ENCODE results near the gene TSSK3. TPM values are rescaled to one million over a fixed set of nuclear protein-coding genes. Genes with fewer than 3 reads are reported as not detected.

The TSSK3 gene
- total RNA-seq, 1 donor from 2014 or later, result 1.0 TPM

DNA sequence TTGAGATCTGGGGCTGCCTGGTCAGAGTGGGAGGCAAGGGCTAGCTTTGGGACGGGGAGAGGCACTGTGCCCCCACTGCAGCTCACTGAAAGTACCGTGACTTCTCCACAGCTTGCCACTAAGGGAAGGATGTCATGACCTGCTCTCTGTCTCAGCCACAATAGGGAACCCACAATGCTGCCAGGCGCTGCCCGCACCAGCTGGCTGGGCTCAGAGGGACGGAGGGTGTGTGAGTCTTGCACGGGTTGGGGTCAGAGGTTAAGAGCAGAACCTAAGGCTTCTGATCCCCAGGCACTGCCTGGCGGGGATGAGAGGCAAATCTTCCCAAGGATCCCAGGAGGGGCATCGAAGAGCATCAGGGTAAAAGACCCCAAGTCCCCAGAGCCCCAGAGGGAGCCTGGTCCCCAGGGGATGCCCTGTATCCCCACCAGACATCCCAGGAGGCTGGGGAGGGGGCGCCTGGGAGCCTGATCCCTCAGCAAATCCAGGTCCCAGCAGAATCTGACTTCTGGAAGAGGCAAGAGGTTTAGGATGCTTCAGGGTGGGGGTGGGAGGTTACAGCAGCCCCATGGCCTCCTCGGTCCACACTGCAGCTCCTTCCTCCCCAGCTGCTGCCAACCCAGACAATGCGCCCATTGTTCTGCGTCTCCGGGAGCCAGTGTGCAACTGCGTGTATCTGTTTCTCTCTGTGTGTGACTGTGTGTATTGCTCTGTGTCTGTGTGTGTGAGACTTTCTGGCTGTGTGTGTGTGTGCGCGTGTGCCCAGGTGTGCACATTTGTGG lies 24.3 kb upstream of the TSSK3 start:
- Histone ChIP-seq H3K9me3 (ENCODE audit: control insufficient read depth in 3 of 3, low read length in 3 of 3) (no peaks in the 10 kb centered on the region), H3K4me1 (ENCODE audit: control insufficient read depth in 3 of 3, insufficient read depth in 3 of 3, low read length in 3 of 3) (peaks cover 13 to 34% (median 22%) of the 10 kb centered on the region in 3 donors), H3K4me3 (ENCODE audit: low read length in 3 of 3) (no peak overlapping the region), H3K36me3 (ENCODE audit: control insufficient read depth in 3 of 3, insufficient read depth in 3 of 3, low read length in 3 of 3) (no peaks in the 10 kb centered on the region), H3K9ac (ENCODE audit: low read depth in 1 of 3, low read length in 3 of 3) (no peak overlapping the region), H3K27ac (ENCODE audit: low read depth, low read length) (no peak overlapping the region), H3K27me3 (ENCODE audit: control insufficient read depth in 3 of 3, insufficient read depth in 3 of 3, low read length in 3 of 3) (peaks cover 0 to 4% (median 0%) of the 10 kb centered on the region in 3 donors)

DNA sequence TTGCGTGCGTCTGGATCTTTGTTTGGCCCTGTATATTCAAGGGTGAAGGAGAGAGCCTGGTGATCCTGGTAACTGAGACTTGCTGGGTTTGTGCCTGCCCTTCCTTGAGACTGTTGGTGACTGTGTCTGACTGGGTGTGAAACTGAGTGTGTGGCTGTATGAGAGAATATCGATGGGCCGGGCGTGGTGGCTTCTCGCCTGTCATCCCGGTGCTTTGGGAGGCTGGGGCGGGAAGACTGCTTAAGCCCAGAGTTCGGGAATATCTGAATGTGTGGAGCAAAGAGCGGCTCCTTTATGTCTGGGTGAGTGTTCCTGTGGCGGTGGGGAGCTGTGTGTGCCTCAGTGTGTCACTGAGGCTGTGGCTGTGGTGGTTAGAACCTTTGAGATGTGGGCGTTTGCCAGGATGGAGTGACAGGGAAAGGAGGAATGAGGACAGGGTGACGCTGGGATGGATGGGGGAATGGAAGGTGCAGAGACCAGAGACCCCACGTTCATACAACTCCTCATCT lies 23.6 kb upstream of the TSSK3 start:
- Histone ChIP-seq H3K4me1 (ENCODE audit: control insufficient read depth in 3 of 3, insufficient read depth in 3 of 3, low read length in 3 of 3) (peaks cover 13 to 34% (median 22%) of the 10 kb centered on the region in 3 donors), H3K27me3 (ENCODE audit: control insufficient read depth in 3 of 3, insufficient read depth in 3 of 3, low read length in 3 of 3) (peaks cover 0 to 4% (median 0%) of the 10 kb centered on the region in 3 donors), H3K9me3 (ENCODE audit: control insufficient read depth in 3 of 3, low read length in 3 of 3) (no peaks in the 10 kb centered on the region), H3K36me3 (ENCODE audit: control insufficient read depth in 3 of 3, insufficient read depth in 3 of 3, low read length in 3 of 3) (no peaks in the 10 kb centered on the region), H3K4me3 (ENCODE audit: low read length in 3 of 3) (no peak overlapping the region), H3K9ac (ENCODE audit: low read depth in 1 of 3, low read length in 3 of 3) (no peak overlapping the region), H3K27ac (ENCODE audit: low read depth, low read length) (no peak overlapping the region)

DNA sequence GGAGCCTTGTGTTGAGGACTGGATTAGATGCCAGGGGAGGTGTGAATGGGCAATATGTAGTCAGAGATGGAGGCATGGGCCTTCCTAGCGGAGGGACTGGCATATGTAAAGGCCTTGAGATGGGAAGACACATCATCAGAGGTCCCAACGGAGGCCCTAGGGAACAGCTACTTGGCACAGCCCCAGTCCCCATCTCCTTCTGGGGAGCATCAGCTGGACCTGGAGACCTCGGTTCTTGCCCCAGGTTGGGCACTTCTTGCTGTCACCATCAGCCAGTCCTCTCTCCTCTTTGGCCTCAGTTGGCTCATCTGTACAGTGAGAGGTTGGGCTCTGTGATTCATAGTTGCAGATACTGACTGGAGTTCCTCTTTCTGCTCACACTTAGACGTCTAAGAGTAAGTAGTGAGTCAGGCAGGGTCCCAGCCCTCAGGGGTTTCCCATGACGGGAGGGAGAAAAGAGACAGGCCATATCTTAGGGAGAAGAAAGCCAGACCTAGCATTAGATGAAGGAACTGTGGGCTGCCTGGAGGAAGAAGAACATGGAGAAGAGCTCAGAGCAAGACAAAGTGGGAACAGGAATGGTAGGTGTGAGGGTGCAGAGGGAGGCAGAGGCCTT lies 22.9 kb upstream of the TSSK3 start:
- Histone ChIP-seq H3K27me3 (ENCODE audit: control insufficient read depth in 3 of 3, insufficient read depth in 3 of 3, low read length in 3 of 3) (peaks cover 0 to 2% (median 0%) of the 10 kb centered on the region in 3 donors), H3K9ac (ENCODE audit: low read depth in 1 of 3, low read length in 3 of 3) (no peak overlapping the region), H3K4me3 (ENCODE audit: low read length in 3 of 3) (no peak overlapping the region), H3K4me1 (ENCODE audit: control insufficient read depth in 3 of 3, insufficient read depth in 3 of 3, low read length in 3 of 3) (peaks cover 13 to 31% (median 20%) of the 10 kb centered on the region in 3 donors), H3K9me3 (ENCODE audit: control insufficient read depth in 3 of 3, low read length in 3 of 3) (no peaks in the 10 kb centered on the region), H3K36me3 (ENCODE audit: control insufficient read depth in 3 of 3, insufficient read depth in 3 of 3, low read length in 3 of 3) (no peaks in the 10 kb centered on the region), H3K27ac (ENCODE audit: low read depth, low read length) (no peak overlapping the region)

DNA sequence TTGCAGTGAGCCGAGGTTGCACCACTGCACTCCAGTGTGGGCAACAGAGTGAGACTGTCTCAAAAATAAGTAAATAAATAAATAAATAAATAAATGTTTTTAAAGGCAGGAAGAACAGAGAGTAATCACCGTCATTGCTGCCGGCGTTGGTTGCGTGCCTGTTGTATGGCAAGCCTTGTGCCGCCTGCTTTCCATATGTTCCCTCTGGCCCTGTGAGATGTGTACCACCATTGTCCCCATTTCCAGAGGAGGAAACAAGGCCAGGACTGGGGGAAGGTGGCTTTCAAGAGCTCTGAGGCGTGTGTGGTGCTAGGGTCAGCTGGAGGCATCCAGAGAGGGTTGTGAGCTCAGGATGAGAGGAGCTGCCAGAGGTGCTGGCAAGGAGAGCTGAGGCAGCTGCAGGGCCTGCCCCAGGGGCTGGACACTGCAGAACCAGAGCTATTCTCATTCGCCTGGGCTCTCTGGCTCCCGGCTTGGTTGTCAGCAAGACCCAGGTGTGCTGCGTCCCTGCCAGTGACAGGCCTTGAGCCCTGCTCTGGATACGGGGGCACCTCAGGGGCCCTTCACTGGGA lies 21.1 kb upstream of the TSSK3 start:
- Histone ChIP-seq H3K4me3 (ENCODE audit: low read length in 3 of 3) (no peak overlapping the region), H3K9me3 (ENCODE audit: control insufficient read depth in 3 of 3, low read length in 3 of 3) (no peaks in the 10 kb centered on the region), H3K36me3 (ENCODE audit: control insufficient read depth in 3 of 3, insufficient read depth in 3 of 3, low read length in 3 of 3) (no peaks in the 10 kb centered on the region), H3K27ac (ENCODE audit: low read depth, low read length) (no peak overlapping the region), H3K9ac (ENCODE audit: low read depth in 1 of 3, low read length in 3 of 3) (peak overlapping the region in 1 of 3 donors; percentile 20), H3K27me3 (ENCODE audit: control insufficient read depth in 3 of 3, insufficient read depth in 3 of 3, low read length in 3 of 3) (no peaks in the 10 kb centered on the region), H3K4me1 (ENCODE audit: control insufficient read depth in 3 of 3, insufficient read depth in 3 of 3, low read length in 3 of 3) (peaks cover 5 to 25% (median 15%) of the 10 kb centered on the region in 3 donors)

DNA sequence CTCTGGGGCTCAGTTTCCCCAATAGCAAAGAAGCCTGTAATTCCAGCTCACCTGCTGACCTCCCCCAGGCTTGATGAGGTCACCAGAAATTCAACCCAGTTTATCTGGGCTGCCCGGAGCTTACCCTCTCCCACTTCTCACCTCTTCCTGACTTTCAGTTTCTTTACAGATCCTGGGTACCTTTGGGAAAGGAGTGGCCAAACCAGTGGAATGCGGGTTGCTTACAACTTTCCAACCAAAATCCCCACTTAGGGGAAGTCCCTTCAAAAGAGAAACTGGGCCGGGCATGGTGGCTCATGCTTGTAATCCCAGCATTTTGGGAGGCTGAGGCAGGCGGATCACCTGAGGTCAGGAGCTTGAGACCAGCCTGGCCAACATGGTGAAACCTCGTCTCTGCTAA lies 20.4 kb upstream of the TSSK3 start:
- Histone ChIP-seq H3K4me1 (ENCODE audit: control insufficient read depth in 3 of 3, insufficient read depth in 3 of 3, low read length in 3 of 3) (peaks cover 5 to 20% (median 10%) of the 10 kb centered on the region in 3 donors), H3K27ac (ENCODE audit: low read depth, low read length) (no peak overlapping the region), H3K9ac (ENCODE audit: low read depth in 1 of 3, low read length in 3 of 3) (no peak overlapping the region), H3K9me3 (ENCODE audit: control insufficient read depth in 3 of 3, low read length in 3 of 3) (no peaks in the 10 kb centered on the region), H3K4me3 (ENCODE audit: low read length in 3 of 3) (no peak overlapping the region), H3K27me3 (ENCODE audit: control insufficient read depth in 3 of 3, insufficient read depth in 3 of 3, low read length in 3 of 3) (no peaks in the 10 kb centered on the region), H3K36me3 (ENCODE audit: control insufficient read depth in 3 of 3, insufficient read depth in 3 of 3, low read length in 3 of 3) (no peaks in the 10 kb centered on the region)

DNA sequence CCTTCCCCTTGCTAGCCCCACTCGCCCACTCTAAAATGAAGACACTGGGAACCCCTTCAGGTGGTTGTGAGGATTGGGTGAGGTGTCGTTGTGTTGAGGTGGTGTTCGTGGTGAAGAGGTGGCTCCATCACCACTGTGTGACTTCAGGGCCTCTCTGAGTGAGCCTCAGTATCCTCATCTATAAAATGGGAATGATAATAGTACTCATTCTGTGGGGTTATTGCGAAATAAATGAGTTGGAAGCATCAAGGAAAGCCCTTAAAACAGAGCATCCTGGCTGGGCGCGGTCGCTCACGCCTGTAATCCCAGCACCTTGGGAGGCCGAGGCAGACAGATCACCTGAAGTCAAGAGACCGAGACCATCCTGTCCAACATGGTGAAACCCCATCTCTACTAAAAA lies 19.6 kb upstream of the TSSK3 start:
- no peaks in the 10 kb centered on the region for H3K9me3 ChIP-seq (ENCODE audit: control insufficient read depth in 3 of 3, low read length in 3 of 3)
- no peak overlapping the region for H3K9ac ChIP-seq (ENCODE audit: low read depth in 1 of 3, low read length in 3 of 3)
- H3K4me1 ChIP-seq (ENCODE audit: control insufficient read depth in 3 of 3, insufficient read depth in 3 of 3, low read length in 3 of 3), result peaks cover 3 to 15% (median 6%) of the 10 kb centered on the region in 3 donors
- no peak overlapping the region for H3K27ac ChIP-seq (ENCODE audit: low read depth, low read length)
- H3K36me3 ChIP-seq (ENCODE audit: control insufficient read depth in 3 of 3, insufficient read depth in 3 of 3, low read length in 3 of 3), result no peaks in the 10 kb centered on the region
- H3K4me3 ChIP-seq (ENCODE audit: low read length in 3 of 3), result no peak overlapping the region
- H3K27me3 ChIP-seq (ENCODE audit: control insufficient read depth in 3 of 3, insufficient read depth in 3 of 3, low read length in 3 of 3), result no peaks in the 10 kb centered on the region

DNA sequence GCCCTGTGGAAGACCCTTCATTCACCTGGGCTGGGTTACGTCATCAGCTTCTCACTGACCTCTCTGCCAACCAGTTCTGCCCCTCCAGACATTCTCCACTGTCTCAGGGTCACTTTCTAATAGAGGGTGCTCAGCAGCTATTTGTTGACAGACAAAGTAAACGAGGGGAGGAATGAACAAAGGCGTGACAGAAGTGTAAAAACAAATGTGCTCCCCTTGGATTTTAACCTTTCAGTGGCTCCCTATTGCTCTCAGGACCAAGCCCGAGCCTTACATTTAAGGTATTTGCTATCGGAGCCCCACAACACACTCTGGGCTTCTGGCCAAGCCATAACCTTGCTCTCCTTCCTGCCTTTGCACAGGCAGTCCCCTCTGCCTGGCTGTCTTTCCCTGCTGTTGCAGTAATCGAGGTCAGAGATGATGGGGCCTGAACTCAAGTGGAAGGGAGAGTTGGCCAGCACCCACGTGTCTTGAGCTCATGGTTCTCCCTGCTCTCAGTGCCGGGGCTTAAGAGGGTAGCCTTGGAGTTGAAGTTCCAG lies 17.0 kb upstream of the TSSK3 start:
- Histone ChIP-seq H3K27me3 (ENCODE audit: control insufficient read depth in 3 of 3, insufficient read depth in 3 of 3, low read length in 3 of 3) (no peaks in the 10 kb centered on the region), H3K9ac (ENCODE audit: low read depth in 1 of 3, low read length in 3 of 3) (no peak overlapping the region), H3K9me3 (ENCODE audit: control insufficient read depth in 3 of 3, low read length in 3 of 3) (no peaks in the 10 kb centered on the region), H3K36me3 (ENCODE audit: control insufficient read depth in 3 of 3, insufficient read depth in 3 of 3, low read length in 3 of 3) (no peaks in the 10 kb centered on the region), H3K4me1 (ENCODE audit: control insufficient read depth in 3 of 3, insufficient read depth in 3 of 3, low read length in 3 of 3) (peaks cover 6 to 18% (median 16%) of the 10 kb centered on the region in 3 donors), H3K4me3 (ENCODE audit: low read length in 3 of 3) (no peak overlapping the region), H3K27ac (ENCODE audit: low read depth, low read length) (no peak overlapping the region)

DNA sequence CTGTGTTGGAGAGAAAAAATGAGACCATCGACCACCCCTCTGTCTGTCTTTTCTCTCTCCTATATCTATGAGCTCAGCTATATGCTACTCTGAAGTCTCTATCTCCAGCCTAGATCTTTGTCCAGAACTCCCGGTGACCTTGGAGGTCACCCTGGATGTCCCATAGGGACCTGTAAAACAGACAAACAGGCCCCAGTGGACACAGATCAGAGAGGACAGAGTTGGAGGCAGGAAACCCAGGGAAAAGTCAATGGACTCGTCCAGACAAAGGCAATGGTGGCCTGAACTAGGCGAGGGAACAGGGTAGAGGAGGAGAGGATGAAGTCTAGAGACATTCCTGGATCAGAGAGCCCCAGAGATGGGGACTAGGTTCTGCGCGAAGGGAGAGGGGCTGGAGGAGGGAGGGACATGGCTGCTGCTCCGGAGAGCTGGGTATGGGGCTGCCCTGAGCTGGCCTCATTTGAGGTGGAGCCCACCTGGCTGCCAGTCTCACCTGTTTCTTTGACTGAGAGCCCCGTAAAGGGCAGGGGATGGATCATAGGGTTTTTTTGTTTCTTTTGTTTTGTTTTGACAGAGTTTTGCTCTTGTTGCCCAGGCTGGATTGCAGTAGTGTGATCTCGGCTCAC lies 15.7 kb upstream of the TSSK3 start:
- Histone ChIP-seq H3K27ac (ENCODE audit: low read depth, low read length) (no peak overlapping the region), H3K27me3 (ENCODE audit: control insufficient read depth in 3 of 3, insufficient read depth in 3 of 3, low read length in 3 of 3) (no peaks in the 10 kb centered on the region), H3K4me1 (ENCODE audit: control insufficient read depth in 3 of 3, insufficient read depth in 3 of 3, low read length in 3 of 3) (peaks cover 6 to 21% (median 13%) of the 10 kb centered on the region in 3 donors), H3K9ac (ENCODE audit: low read depth in 1 of 3, low read length in 3 of 3) (no peak overlapping the region), H3K4me3 (ENCODE audit: low read length in 3 of 3) (no peak overlapping the region), H3K9me3 (ENCODE audit: control insufficient read depth in 3 of 3, low read length in 3 of 3) (no peaks in the 10 kb centered on the region), H3K36me3 (ENCODE audit: control insufficient read depth in 3 of 3, insufficient read depth in 3 of 3, low read length in 3 of 3) (no peaks in the 10 kb centered on the region)

DNA sequence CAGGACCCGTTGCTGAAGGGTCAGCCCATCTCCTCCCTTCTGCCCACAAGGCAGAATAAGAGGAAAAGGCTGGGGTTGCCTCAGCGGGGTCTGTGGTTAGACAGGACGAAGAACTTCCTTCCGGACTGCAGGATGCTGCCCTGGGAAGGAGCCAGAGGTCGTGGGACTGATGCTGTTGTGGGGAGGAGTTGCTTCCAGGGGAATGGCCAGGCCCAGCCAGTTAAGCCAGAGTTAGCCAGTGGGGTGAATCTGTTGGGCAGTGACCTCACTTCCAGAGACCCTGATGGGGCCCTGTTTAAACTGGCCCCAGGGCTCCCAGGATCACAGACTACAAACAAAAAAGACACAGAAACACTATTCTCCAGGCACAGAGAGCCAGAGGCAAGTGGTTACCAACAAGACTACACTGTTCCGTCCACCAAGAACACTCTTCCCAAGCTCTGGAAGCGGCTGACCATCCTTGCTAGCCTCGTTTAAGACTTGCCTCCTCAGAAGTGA lies 13.1 kb upstream of the TSSK3 start:
- H3K27ac ChIP-seq (ENCODE audit: low read depth, low read length), result no peak overlapping the region
- no peaks in the 10 kb centered on the region for H3K27me3 ChIP-seq (ENCODE audit: control insufficient read depth in 3 of 3, insufficient read depth in 3 of 3, low read length in 3 of 3)
- H3K4me3 ChIP-seq (ENCODE audit: low read length in 3 of 3), result no peak overlapping the region
- H3K9ac ChIP-seq (ENCODE audit: low read depth in 1 of 3, low read length in 3 of 3), result no peak overlapping the region
- H3K4me1 ChIP-seq (ENCODE audit: control insufficient read depth in 3 of 3, insufficient read depth in 3 of 3, low read length in 3 of 3), result peaks cover 30 to 47% (median 33%) of the 10 kb centered on the region in 3 donors
- no peaks in the 10 kb centered on the region for H3K9me3 ChIP-seq (ENCODE audit: control insufficient read depth in 3 of 3, low read length in 3 of 3)
- peaks cover 0 to 4% (median 0%) of the 10 kb centered on the region in 3 donors for H3K36me3 ChIP-seq (ENCODE audit: control insufficient read depth in 3 of 3, insufficient read depth in 3 of 3, low read length in 3 of 3)

Data from skeletal muscle tissue (tissue), 4 donors.